H9 (cell line): ENCODE data around the gene DHRS13. TPM values are rescaled to one million over a fixed set of nuclear protein-coding genes. Genes with fewer than 3 reads are reported as not detected.

Source experiments
- DNase-seq: peaks from one replicate; pipeline ENCODE4 v3.0.0-alpha.2; 2017
- H2AFZ ChIP-seq: one replicate; pipeline ENCODE4 v1.6.1; 2013; ENCODE audit warnings: mild to moderate bottlenecking, low read length, control low read depth, moderate library complexity
- H2AK5ac ChIP-seq: 2 replicates; pipeline ENCODE4 v1.6.1; 2013; ENCODE audit warnings: low read length, control low read depth, mixed read lengths; ENCODE audit not compliant: insufficient read length
- H2BK120ac ChIP-seq: one replicate; pipeline ENCODE4 v1.6.1; 2013; ENCODE audit warnings: low read depth, mild to moderate bottlenecking, low read length, control low read depth, inconsistent platforms; ENCODE audit not compliant: poor library complexity, severe bottlenecking
- H2BK12ac ChIP-seq: 2 replicates; pipeline ENCODE4 v1.6.1; 2013; ENCODE audit warnings: low read length, control low read depth, mixed read lengths, low read depth; ENCODE audit not compliant: insufficient read length
- H2BK15ac ChIP-seq: 2 replicates; pipeline ENCODE4 v1.6.1; 2013; ENCODE audit warnings: low read depth, low read length, control low read depth
- H2BK20ac ChIP-seq: one replicate; pipeline ENCODE4 v1.6.1; 2013; ENCODE audit warnings: low read depth, mild to moderate bottlenecking, low read length, control low read depth, inconsistent platforms; ENCODE audit not compliant: poor library complexity, severe bottlenecking
- H2BK5ac ChIP-seq: 2 replicates; pipeline ENCODE4 v1.6.1; 2013; ENCODE audit warnings: low read length, control low read depth, mixed read lengths; ENCODE audit not compliant: insufficient read length
- H3K14ac ChIP-seq: 2 replicates; pipeline ENCODE4 v1.6.1; 2013; ENCODE audit warnings: low read length, control low read depth; ENCODE audit not compliant: insufficient read depth
- H3K18ac ChIP-seq: 2 replicates; pipeline ENCODE4 v1.6.1; 2013; ENCODE audit warnings: low read depth, mild to moderate bottlenecking, mixed read lengths, low read length, control low read depth; ENCODE audit not compliant: insufficient read length
- H3K23ac ChIP-seq: 2 replicates; pipeline ENCODE4 v1.6.1; 2013; ENCODE audit warnings: low read length, control low read depth, mixed read lengths, low read depth; ENCODE audit not compliant: insufficient read length
- H3K23me2 ChIP-seq: 2 replicates; pipeline ENCODE4 v1.6.1; 2013; ENCODE audit warnings: low read depth, mild to moderate bottlenecking, mixed read lengths, low read length, control low read depth; ENCODE audit not compliant: insufficient read length, poor library complexity, severe bottlenecking
- H3K27ac ChIP-seq: 2 replicates; pipeline ENCODE4 v1.5.1; 2013; ENCODE audit warnings: low read length, control low read depth, mixed read lengths, low read depth; ENCODE audit not compliant: insufficient read length
- H3K27me3 ChIP-seq: 2 replicates; pipeline ENCODE4 v1.6.1; 2013; ENCODE audit warnings: low read length, control low read depth, inconsistent platforms; ENCODE audit not compliant: insufficient read depth
- H3K4ac ChIP-seq: 2 replicates; pipeline ENCODE4 v1.6.1; 2013; ENCODE audit warnings: low read depth, mild to moderate bottlenecking, control low read depth, inconsistent platforms, low read length, moderate library complexity
- H3K4me1 ChIP-seq: 2 replicates; pipeline ENCODE4 v1.6.1; 2013; ENCODE audit warnings: low read length, control low read depth, inconsistent platforms; ENCODE audit not compliant: insufficient read depth
- H3K4me2 ChIP-seq: 2 replicates; pipeline ENCODE4 v1.6.1; 2013; ENCODE audit warnings: low read length, control low read depth, mixed read lengths; ENCODE audit not compliant: insufficient read length, insufficient read depth
- H3K56ac ChIP-seq: 2 replicates; pipeline ENCODE4 v1.6.1; 2013; ENCODE audit warnings: low read depth, mild to moderate bottlenecking, mixed read lengths, low read length, control low read depth; ENCODE audit not compliant: insufficient read length
- H3K79me1 ChIP-seq: 2 replicates; pipeline ENCODE4 v1.6.1; 2013; ENCODE audit warnings: low read depth, mild to moderate bottlenecking, moderate library complexity, low read length, control low read depth, inconsistent platforms; ENCODE audit not compliant: insufficient read depth, poor library complexity, severe bottlenecking
- H3K79me2 ChIP-seq: 2 replicates; pipeline ENCODE4 v1.6.1; 2013; ENCODE audit warnings: low read length, control low read depth, inconsistent platforms; ENCODE audit not compliant: insufficient read depth
- H3K9ac ChIP-seq: 2 replicates; pipeline ENCODE4 v1.6.1; 2013; ENCODE audit warnings: low read length, control low read depth, mixed read lengths; ENCODE audit not compliant: insufficient read length; ENCODE audit errors: extremely low read depth
- H3K9me3 ChIP-seq: one replicate; pipeline ENCODE4 v1.6.1; 2013; ENCODE audit warnings: low read depth, low read length, inconsistent platforms; ENCODE audit not compliant: control insufficient read depth
- H3T11ph ChIP-seq: one replicate; pipeline ENCODE4 v1.6.1; 2013; ENCODE audit warnings: mild to moderate bottlenecking, low read length, control low read depth, inconsistent platforms
- H4K20me1 ChIP-seq: one replicate; pipeline ENCODE4 v1.6.1; 2013; ENCODE audit not compliant: control insufficient read depth, insufficient read length, insufficient read depth
- H4K5ac ChIP-seq: 2 replicates; pipeline ENCODE4 v1.6.1; 2013; ENCODE audit warnings: low read depth, mild to moderate bottlenecking, mixed read lengths, low read length, control low read depth; ENCODE audit not compliant: insufficient read length
- H4K8ac ChIP-seq: replicated peaks from 2 replicates; pipeline ENCODE4 v1.6.1; 2013; ENCODE audit warnings: low read length, control low read depth, mixed read lengths, low read depth; ENCODE audit not compliant: insufficient read length
- H4K91ac ChIP-seq: 2 replicates; pipeline ENCODE4 v1.6.1; 2013; ENCODE audit warnings: low read depth, mild to moderate bottlenecking, moderate library complexity, mixed read lengths, low read length, control low read depth; ENCODE audit not compliant: insufficient read length
- H3K27ac Mint-ChIP-seq, 3 experiments: 2 replicates in 2 of 3; 3 replicates in 1 of 3; pipeline ENCODE4 v1.8.0; 2020 to 2021; ENCODE audit warnings: mixed read lengths in 3 of 3, mild to moderate bottlenecking in 1 of 3, moderate library complexity in 1 of 3
- H3K27me3 Mint-ChIP-seq: 2 replicates; pipeline ENCODE4 v1.8.0; 2021; ENCODE audit warnings: low read depth, mild to moderate bottlenecking, moderate library complexity, mixed read lengths
- H3K36me3 Mint-ChIP-seq, 3 experiments: 2 replicates in 2 of 3; 3 replicates in 1 of 3; pipeline ENCODE4 v1.8.0; 2020 to 2021; ENCODE audit warnings: low read depth in 3 of 3, mixed read lengths in 3 of 3; ENCODE audit not compliant: insufficient read depth in 1 of 3
- H3K4me1 Mint-ChIP-seq, 2 experiments: 2 replicates each; pipeline ENCODE4 v1.8.0; 2020; ENCODE audit warnings: mixed read lengths in 2 of 2
- H3K4me3 Mint-ChIP-seq, 2 experiments: 2 replicates in 1 of 2; 3 replicates in 1 of 2; pipeline ENCODE4 v1.8.0; 2020 to 2021; ENCODE audit warnings: mild to moderate bottlenecking in 2 of 2, mixed read lengths in 2 of 2, moderate library complexity in 1 of 2
- H3K9me3 Mint-ChIP-seq, 2 experiments: 2 replicates in 1 of 2; 3 replicates in 1 of 2; pipeline ENCODE4 v1.8.0; 2020; ENCODE audit warnings: mild to moderate bottlenecking in 2 of 2, mixed read lengths in 2 of 2, moderate library complexity in 1 of 2
- WGBS: extraction: QIAGEN DNeasy Blood & Tissue Kit; methylation state at CpG from one replicate; pipeline ENCODE4 v1.1.7; 2013; ENCODE audit warnings: missing lambda C conversion rate, low lambda C conversion rate, mixed read lengths; ENCODE audit not compliant: insufficient read length; ENCODE audit errors: extremely low coverage; 5-methylcytosine and 5-hydroxymethylcytosine counted together
- total RNA-seq: library from RNA; stranded (reverse); gene quantifications from 2 replicates; pipeline ENCODE4 v1.2.1, GENCODE V29; 2021
- TF ChIP-seq, protein P1 (sequence below): fragments of 200-600 bp; sonication (generic); conservative IDR thresholded peaks from 3 replicates; pipeline ENCODE4 v1.8.0; 2021; ENCODE audit warnings: antibody characterized with exemption, mild to moderate bottlenecking

The DHRS13 gene
- total RNA-seq, 1 experiment from 2014 or later, result 29.6 TPM

DNA sequence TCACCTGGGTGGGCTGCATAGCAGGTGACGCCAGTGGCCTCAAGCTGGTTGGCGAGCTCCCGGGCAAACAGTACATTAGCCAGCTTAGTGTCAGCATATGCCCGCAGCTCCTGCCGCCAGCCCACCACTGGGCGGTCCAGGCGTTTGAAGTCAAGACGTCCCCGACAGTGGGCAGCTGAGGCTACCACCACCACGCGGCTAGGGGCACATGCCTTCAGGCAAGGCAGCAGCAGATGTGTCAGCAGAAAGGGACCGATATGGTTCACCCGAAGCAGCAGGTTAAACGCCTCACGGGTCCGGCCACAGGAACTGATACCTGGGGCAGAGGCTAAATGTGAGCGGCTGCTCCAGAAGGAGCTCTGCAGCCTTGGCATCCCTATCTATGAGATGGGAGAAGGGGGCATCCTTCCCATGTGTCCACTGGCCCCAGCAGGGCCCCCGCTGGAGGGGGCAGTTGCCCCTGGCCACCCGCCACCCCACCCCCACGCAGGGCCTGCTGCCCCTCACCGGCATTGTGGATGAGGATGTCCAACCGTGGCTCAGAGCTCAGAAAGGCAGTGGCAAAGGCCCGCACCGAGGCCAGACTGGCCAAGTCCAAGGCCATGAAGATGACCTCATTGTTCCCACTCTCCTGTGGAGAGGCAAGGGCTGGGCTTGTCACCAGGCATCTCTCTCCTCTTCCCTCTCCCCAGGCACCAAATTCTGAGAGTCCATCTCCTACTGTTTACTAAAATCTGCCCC lies 1.7 kb downstream of the DHRS13 start:
- TF ChIP-seq, protein P1, sequence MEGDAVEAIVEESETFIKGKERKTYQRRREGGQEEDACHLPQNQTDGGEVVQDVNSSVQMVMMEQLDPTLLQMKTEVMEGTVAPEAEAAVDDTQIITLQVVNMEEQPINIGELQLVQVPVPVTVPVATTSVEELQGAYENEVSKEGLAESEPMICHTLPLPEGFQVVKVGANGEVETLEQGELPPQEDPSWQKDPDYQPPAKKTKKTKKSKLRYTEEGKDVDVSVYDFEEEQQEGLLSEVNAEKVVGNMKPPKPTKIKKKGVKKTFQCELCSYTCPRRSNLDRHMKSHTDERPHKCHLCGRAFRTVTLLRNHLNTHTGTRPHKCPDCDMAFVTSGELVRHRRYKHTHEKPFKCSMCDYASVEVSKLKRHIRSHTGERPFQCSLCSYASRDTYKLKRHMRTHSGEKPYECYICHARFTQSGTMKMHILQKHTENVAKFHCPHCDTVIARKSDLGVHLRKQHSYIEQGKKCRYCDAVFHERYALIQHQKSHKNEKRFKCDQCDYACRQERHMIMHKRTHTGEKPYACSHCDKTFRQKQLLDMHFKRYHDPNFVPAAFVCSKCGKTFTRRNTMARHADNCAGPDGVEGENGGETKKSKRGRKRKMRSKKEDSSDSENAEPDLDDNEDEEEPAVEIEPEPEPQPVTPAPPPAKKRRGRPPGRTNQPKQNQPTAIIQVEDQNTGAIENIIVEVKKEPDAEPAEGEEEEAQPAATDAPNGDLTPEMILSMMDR, result no peak
- H4K5ac ChIP-seq, result no peak overlapping the region
- no peak overlapping the region for H4K8ac ChIP-seq
- H3K79me2 ChIP-seq, result peaks cover 3% of the 10 kb centered on the region; the same call in 1 of the 2 replicates
- peak overlapping the region; percentile 76 to 86; a peak in 4 of 5 replicates for H3K4me3 Mint-ChIP-seq
- H3K9ac ChIP-seq, result no peak overlapping the region
- no CpG with 5 or more reads among the region's 24 CpGs for WGBS
- H2BK12ac ChIP-seq, result no peak overlapping the region
- no peak overlapping the region for H2BK15ac ChIP-seq
- peaks cover 17 to 37% (median 20%) of the 10 kb centered on the region in 3 experiments for H3K36me3 Mint-ChIP-seq
- no peak overlapping the region for H3T11ph ChIP-seq
- no peak overlapping the region for H3K27ac Mint-ChIP-seq
- no peak overlapping the region for H3K4ac ChIP-seq
- no peak overlapping the region for H3K18ac ChIP-seq
- peaks cover 6% of the 10 kb centered on the region for H3K23me2 ChIP-seq
- no peak overlapping the region for H3K56ac ChIP-seq
- H3K14ac ChIP-seq, result no peak overlapping the region; the same call in 1 of the 2 replicates
- no peaks in the 10 kb centered on the region for H4K20me1 ChIP-seq
- H3K27me3 ChIP-seq, result 0 out of 2 replicates have a peak, but pooled peaks cover 2% of the 10 kb centered on the region
- no peak overlapping the region for H2AFZ ChIP-seq
- H3K4me2 ChIP-seq, result peak overlapping the region; percentile 50
- H2AK5ac ChIP-seq, result no peak overlapping the region
- DNase-seq, result peak; percentile 31
- peaks cover 4% of the 10 kb centered on the region for H3K4me1 ChIP-seq
- peaks cover 3% of the 10 kb centered on the region for H3K79me1 ChIP-seq
- no peak overlapping the region for H4K91ac ChIP-seq
- H3K9me3 Mint-ChIP-seq, result peaks cover 0 to 3% of the 10 kb centered on the region in 2 experiments; a peak in 2 of 5 replicates
- H2BK20ac ChIP-seq, result no peak overlapping the region
- peaks cover 3% of the 10 kb centered on the region for H3K27me3 Mint-ChIP-seq
- no peak overlapping the region for H2BK5ac ChIP-seq
- no peaks in the 10 kb centered on the region for H3K9me3 ChIP-seq
- H3K4me1 Mint-ChIP-seq, result peaks cover 31 to 42% of the 10 kb centered on the region in 2 experiments
- no peak overlapping the region for H3K27ac ChIP-seq
- H3K23ac ChIP-seq, result no peak overlapping the region
- no peak overlapping the region for H2BK120ac ChIP-seq
